NCI-H1048 (cell line): ENCODE data around the gene CNKSR3.
A peak's percentile ranks its signal among the peaks of the same experiment; 100 is the strongest.

Experiments used
- DNase-seq: peaks from one replicate; lab custom pipeline; 2025; lab: John Stamatoyannopoulos, UW

The CNKSR3 gene

GRCh38 chr6:154350293-154350692, 160.2 kb downstream of the CNKSR3 start:
- no peak for DNase-seq

DNA sequence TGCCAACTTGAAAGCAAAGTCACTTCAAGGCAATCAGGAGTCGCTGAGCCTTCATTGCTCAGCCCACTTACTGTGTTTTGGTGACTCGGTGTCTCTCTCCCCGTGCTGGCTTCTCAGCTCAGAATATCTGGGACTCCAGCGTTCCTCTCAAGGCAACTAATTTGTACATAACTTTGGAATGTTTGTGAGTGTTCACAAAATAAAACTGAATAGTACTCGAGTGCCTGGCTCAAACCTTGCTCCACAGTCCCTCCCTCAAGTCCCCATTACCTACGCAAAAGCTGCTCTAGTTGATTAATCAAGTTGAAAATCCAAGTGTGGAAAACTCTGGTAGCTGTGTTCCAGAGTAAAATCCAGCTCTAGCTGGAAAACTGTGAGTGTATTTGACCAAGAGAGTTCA, 162.5 kb downstream of the CNKSR3 start:
- no peak for DNase-seq

- DNase-seq: no peak
Measured at GRCh38 chr6:154345811-154346210, 164.7 kb downstream of the CNKSR3 start.

DNA sequence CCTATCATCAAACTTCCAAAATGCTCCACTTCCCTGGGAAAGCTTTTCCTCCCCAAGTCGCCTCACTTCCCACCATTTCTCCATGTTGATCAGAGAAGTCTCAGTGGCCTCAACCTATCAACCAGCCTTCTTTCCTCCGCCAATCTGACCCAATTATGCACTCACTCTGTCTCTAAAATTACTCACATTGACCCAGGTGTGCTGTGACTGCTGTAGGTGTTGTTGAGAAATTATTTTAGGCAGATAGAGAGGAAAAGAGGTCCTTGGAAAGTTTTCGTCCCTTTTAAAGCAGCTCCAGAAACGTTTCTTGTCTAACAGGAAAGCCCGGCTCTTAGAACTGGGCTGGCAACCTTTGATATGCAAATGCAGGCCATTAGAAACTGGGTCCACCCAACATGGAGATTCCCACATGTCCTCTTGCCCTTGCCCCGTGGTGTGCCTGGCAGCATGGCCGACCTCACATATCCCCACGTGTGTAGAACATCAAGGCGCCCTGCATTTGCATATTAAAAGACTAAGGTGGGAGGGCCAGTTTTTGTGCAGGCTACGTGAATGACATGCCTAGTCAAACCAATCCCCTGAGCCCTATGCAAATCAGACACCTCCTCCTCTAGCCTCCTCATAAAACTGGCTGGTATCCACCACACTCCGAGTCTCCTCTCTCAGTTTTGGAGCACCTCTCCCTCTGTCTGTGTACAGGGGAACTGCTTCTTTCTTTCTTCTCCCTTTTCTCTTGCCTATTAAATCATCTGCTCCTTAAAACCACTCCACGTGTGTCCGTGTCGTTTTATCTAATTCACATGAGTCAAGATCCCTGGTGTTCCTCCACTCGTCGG, 166.8 kb downstream of the CNKSR3 start:
- DNase-seq: peak; percentile 83

DNA sequence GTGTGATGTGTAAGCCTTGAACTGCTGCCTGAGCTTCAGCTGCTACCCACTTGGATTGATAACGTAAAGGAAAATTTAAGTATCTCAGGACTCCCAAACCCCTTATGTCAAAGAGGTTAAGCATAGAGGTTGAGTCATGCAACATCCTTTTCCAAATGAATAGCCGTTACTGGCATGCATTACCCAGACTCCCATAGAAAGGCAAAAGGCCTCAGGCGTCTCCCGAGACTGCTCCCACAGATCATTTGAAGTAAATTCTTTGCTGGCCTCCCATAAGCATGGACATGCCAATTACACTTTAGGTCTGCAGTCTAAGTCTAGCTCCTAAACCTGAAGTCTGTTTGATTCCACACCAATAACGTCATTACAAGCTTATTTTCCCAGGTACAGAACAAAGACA, 168.6 kb downstream of the CNKSR3 start:
- no peak for DNase-seq

GRCh38 chr6:154341336-154341735, 169.1 kb downstream of the CNKSR3 start:
- DNase-seq: no peak
